PC-3 (cell line): ENCODE results near the gene CCDC141. TPM values are rescaled to one million over a fixed set of nuclear protein-coding genes. Genes with fewer than 3 reads are reported as not detected.

Experiments used
- ATAC-seq: fragments of 200-7000 bp; cut with Tn5 transposase; 2 replicates; pipeline ENCODE4 v1.9.1; 2020; ENCODE audit warnings: mild to moderate bottlenecking, moderate library complexity
- BruUV-seq: library from RNA; stranded (reverse); fragments of 400-500 nt; replicated peaks from 2 replicates; lab custom pipeline; 2021; lab: Mats Ljungman, UMichigan
- CTCF ChIA-PET: fragments of 300-600 bp; sonication (Branson Sonifier 250); formaldehyde crosslinking; loops from one replicate; lab custom pipeline; 2022; ENCODE audit warnings: antibody characterized with exemption; lab: Charles Lee
- POLR2A ChIA-PET: fragments of 300-600 bp; sonication (Branson Sonifier 250); formaldehyde crosslinking; loops from one replicate; lab custom pipeline; 2022; ENCODE audit warnings: antibody characterized with exemption; ENCODE audit not compliant: unreplicated experiment; lab: Charles Lee
- DNase-seq: peaks from one replicate; pipeline ENCODE4 v3.0.0-alpha.2; 2015
- H2AFZ ChIP-seq: fragments of 300-600 bp; sonication (generic); 2 replicates; pipeline ENCODE4 v1.6.0; 2016; ENCODE audit warnings: antibody characterized with exemption, low read length
- H3F3A ChIP-seq: fragments of 300-600 bp; sonication (generic); one replicate; pipeline ENCODE4 v1.6.0; 2017; ENCODE audit warnings: antibody characterized with exemption, low read length, control low read depth, mild to moderate bottlenecking; ENCODE audit not compliant: unreplicated experiment
- H3K27ac ChIP-seq: fragments of 300-600 bp; sonication (generic); 2 replicates; pipeline ENCODE4 v1.5.1; 2016; ENCODE audit warnings: mild to moderate bottlenecking, low read length
- H3K27me3 ChIP-seq: fragments of 300-600 bp; sonication (generic); 2 replicates; pipeline ENCODE4 v1.6.1; 2016; ENCODE audit warnings: low read length, mixed read lengths
- H3K36me3 ChIP-seq: fragments of 300-600 bp; sonication (generic); 2 replicates; pipeline ENCODE4 v1.6.1; 2016; ENCODE audit warnings: low read depth, mixed run types, low read length, mixed read lengths
- H3K4me1 ChIP-seq: fragments of 300-600 bp; sonication (generic); 2 replicates; pipeline ENCODE4 v1.5.1; 2016; ENCODE audit warnings: low read length; ENCODE audit not compliant: insufficient read depth
- H3K4me2 ChIP-seq: fragments of 300-600 bp; sonication (generic); 2 replicates; pipeline ENCODE4 v1.6.0; 2016; ENCODE audit warnings: low read length
- H3K4me3 ChIP-seq: fragments of 300-600 bp; sonication (generic); 2 replicates; pipeline ENCODE4 v1.5.1; 2016; ENCODE audit warnings: mild to moderate bottlenecking, low read length, mixed read lengths
- H3K79me2 ChIP-seq: fragments of 300-600 bp; sonication (generic); 2 replicates; pipeline ENCODE4 v1.6.1; 2017; ENCODE audit warnings: low read length, mixed read lengths
- H3K9ac ChIP-seq: fragments of 300-600 bp; sonication (generic); 2 replicates; pipeline ENCODE4 v1.6.0; 2016; ENCODE audit warnings: mild to moderate bottlenecking, low read length
- H3K9me2 ChIP-seq: fragments of 300-600 bp; sonication (generic); replicated peaks from 2 replicates; pipeline ENCODE4 v1.6.1; 2016; ENCODE audit warnings: mixed run types, low read length, mixed read lengths
- H3K9me3 ChIP-seq: fragments of 300-600 bp; sonication (generic); 2 replicates; pipeline ENCODE4 v1.6.1; 2016; ENCODE audit warnings: low read length, mixed read lengths
- H4K20me1 ChIP-seq: fragments of 300-600 bp; sonication (generic); 2 replicates; pipeline ENCODE4 v1.6.1; 2016; ENCODE audit warnings: low read length, mixed read lengths
- EZH2 ChIP-seq: fragments of 300-600 bp; sonication (generic); IDR thresholded peaks from one replicate; pipeline ENCODE4 v1.6.1; 2017; ENCODE audit warnings: antibody characterized with exemption, mild to moderate bottlenecking, low read length; ENCODE audit not compliant: unreplicated experiment
- EZH2phosphoT487 ChIP-seq: fragments of 300-600 bp; sonication (generic); IDR thresholded peaks from 2 replicates; pipeline ENCODE4 v1.6.1; 2018; ENCODE audit warnings: mild to moderate bottlenecking, antibody characterized with exemption, low read length, borderline replicate concordance
- intact Hi-C: fragments of 100-400 bp; cut with micrococcal nuclease; formaldehyde crosslinking; loops from 2 replicates; pipeline ENCODE4 v1.9.0; 2023
- total RNA-seq: library from RNA; depleted of rRNA; stranded (reverse); fragments of >200 nt; gene quantifications from 2 replicates; pipeline ENCODE4 v1.2.3, GENCODE V29; 2014
- TF ChIP-seq, protein P1 (sequence below): fragments of 300-600 bp; sonication (generic); conservative IDR thresholded peaks from 2 replicates; pipeline ENCODE4 v1.5.1; 2017; ENCODE audit warnings: antibody characterized with exemption, low read depth, mild to moderate bottlenecking, low read length

CCDC141 gene
- total RNA-seq, 1 experiment from 2014 or later: 1.1 TPM

DNA sequence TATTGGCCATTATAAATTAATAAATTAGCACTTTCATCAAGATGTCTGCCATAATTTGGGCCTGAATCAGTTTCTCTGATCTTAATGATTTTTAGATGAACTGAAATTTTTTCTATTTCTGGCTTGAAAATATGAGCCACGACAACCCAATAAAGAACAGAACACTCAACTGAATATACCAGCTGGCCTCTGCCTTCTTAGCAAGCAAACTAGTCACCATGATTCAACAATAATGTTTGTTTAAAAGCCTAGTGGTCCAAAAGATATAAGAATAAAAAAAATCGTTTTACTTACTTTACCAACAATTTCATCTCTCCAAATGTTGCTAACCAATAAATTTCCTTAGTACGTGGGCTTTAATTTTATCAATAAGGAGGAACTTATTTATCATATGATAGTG is 176.0 kb downstream of the CCDC141 start:
- peak; percentile 65 for DNase-seq
- no peaks in the 10 kb centered on the region for H3K9me3 ChIP-seq
- no peaks in the 10 kb centered on the region for H3F3A ChIP-seq
- ChIA-PET CTCF (no interaction called here), POLR2A (no interaction called here)
- H3K4me2 ChIP-seq: peak overlapping the region; percentile 15
- intact Hi-C loops: loop anchor here (5.0 kb wide), 1 partner anchor 38 kb away; no protein-coding TSS in a partner anchor
- no peak for TF ChIP-seq EZH2phosphoT487
- no peak for TF ChIP-seq EZH2
- TF ChIP-seq, protein P1, sequence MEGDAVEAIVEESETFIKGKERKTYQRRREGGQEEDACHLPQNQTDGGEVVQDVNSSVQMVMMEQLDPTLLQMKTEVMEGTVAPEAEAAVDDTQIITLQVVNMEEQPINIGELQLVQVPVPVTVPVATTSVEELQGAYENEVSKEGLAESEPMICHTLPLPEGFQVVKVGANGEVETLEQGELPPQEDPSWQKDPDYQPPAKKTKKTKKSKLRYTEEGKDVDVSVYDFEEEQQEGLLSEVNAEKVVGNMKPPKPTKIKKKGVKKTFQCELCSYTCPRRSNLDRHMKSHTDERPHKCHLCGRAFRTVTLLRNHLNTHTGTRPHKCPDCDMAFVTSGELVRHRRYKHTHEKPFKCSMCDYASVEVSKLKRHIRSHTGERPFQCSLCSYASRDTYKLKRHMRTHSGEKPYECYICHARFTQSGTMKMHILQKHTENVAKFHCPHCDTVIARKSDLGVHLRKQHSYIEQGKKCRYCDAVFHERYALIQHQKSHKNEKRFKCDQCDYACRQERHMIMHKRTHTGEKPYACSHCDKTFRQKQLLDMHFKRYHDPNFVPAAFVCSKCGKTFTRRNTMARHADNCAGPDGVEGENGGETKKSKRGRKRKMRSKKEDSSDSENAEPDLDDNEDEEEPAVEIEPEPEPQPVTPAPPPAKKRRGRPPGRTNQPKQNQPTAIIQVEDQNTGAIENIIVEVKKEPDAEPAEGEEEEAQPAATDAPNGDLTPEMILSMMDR: no peak
- H3K27ac ChIP-seq: peak overlapping the region; percentile 50
- no peaks in the 10 kb centered on the region for H3K79me2 ChIP-seq
- H3K27me3 ChIP-seq: no peaks in the 10 kb centered on the region
- no peaks in the 10 kb centered on the region for H3K9me2 ChIP-seq
- H3K4me1 ChIP-seq: peaks cover 43% of the 10 kb centered on the region
- H3K9ac ChIP-seq: no peak overlapping the region
- H3K4me3 ChIP-seq: no peak overlapping the region
- no TSS peak for BruUV-seq
- peak; percentile 52 for ATAC-seq
- no peaks in the 10 kb centered on the region for H3K36me3 ChIP-seq
- H4K20me1 ChIP-seq: no peaks in the 10 kb centered on the region
- no peak overlapping the region for H2AFZ ChIP-seq

DNA sequence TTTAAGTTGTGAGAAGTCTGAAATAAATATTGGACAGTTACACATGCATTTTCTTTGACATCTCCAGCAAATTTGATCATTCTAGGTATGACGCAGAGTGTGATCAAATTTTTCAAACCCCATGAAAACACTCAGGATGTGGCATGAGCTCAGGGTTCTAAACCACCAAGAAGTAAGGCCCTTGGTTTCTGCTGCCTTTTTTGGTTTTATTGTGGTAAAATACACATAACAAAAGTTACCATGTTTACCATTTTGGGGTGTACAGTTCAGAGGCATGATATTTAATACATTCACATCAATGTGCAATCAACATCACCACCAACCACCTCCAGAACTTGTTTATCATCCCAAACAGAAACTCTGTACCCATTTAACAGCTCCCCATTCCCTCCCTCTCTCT is 178.4 kb downstream of the CCDC141 start:
- BruUV-seq: no TSS peak
- CTCF ChIA-PET: no interaction called here
- no peak overlapping the region for H3K4me2 ChIP-seq
- intact Hi-C loops: loop anchor here (2.0 to 5.0 kb wide), 2 partner anchors 41 kb away; no protein-coding TSS in a partner anchor
- H3K4me1 ChIP-seq: peaks cover 43% of the 10 kb centered on the region
- H3K9ac ChIP-seq: no peak overlapping the region
- H4K20me1 ChIP-seq: no peaks in the 10 kb centered on the region
- no peaks in the 10 kb centered on the region for H3K36me3 ChIP-seq
- DNase-seq (no peak), ATAC-seq (no peak)
- H3F3A ChIP-seq: no peaks in the 10 kb centered on the region
- no peaks in the 10 kb centered on the region for H3K9me3 ChIP-seq
- POLR2A ChIA-PET: interaction anchor here (0.6 kb wide), 1 partner anchor 66 kb away, joined by 30 read pairs; no protein-coding TSS in a partner anchor
- H3K79me2 ChIP-seq: no peaks in the 10 kb centered on the region
- no peak overlapping the region for H3K4me3 ChIP-seq
- no peaks in the 10 kb centered on the region for H3K27me3 ChIP-seq
- TF ChIP-seq EZH2: no peak
- TF ChIP-seq, protein P1: no peak
- TF ChIP-seq EZH2phosphoT487: no peak
- 0 out of 2 replicates have a peak overlapping the region, but pooled peaks have one; percentile 4 for H2AFZ ChIP-seq
- no peak overlapping the region for H3K27ac ChIP-seq
- no peaks in the 10 kb centered on the region for H3K9me2 ChIP-seq

DNA sequence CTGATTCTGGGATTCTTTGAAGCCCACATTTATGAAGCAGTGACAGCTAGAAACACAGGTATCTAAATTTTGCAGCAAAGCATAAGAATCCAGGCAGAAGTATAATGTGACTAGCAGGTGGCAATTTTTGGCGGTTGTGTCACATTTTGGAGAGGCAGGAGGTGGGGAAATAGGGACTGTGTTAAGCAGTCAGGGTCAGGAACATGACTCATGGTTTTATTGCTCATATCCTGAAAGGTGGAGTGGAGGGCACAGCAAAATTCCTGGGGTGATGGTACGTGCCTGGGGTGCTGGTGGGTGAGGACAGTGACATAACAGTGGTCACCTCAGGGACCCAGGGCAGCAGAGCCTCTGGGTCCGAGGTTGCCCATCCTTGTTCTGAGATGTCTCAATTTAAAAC is 179.2 kb downstream of the CCDC141 start:
- Histone ChIP-seq H3K9me2 (no peaks in the 10 kb centered on the region), H3K79me2 (no peaks in the 10 kb centered on the region), H3K4me3 (no peak overlapping the region), H3K9ac (no peak overlapping the region), H4K20me1 (no peaks in the 10 kb centered on the region), H3K4me2 (peak overlapping the region; percentile 52), H3K27ac (peak overlapping the region; percentile 4; the same call in 1 of the 2 replicates), H3F3A (no peaks in the 10 kb centered on the region), H3K36me3 (no peaks in the 10 kb centered on the region), H3K9me3 (no peaks in the 10 kb centered on the region), H3K27me3 (no peaks in the 10 kb centered on the region), H3K4me1 (peaks cover 48% of the 10 kb centered on the region), H2AFZ (0 out of 2 replicates have a peak overlapping the region, but pooled peaks have one; percentile 0)
- TF ChIP-seq EZH2 (no peak), EZH2phosphoT487 (no peak)
- TF ChIP-seq, protein P1: no peak
- ATAC-seq (peak; percentile 76), DNase-seq (peak; percentile 82)
- CTCF ChIA-PET: no interaction called here
- BruUV-seq: no TSS peak
- intact Hi-C loops: loop anchor here (2.0 to 5.0 kb wide), 2 partner anchors 40 to 42 kb away; no protein-coding TSS in a partner anchor
- POLR2A ChIA-PET: no interaction called here
